ENCODE measurements around the gene GGT6.

- TF ChIP-seq CTCF (IDR thresholded peaks at IDR 0.05) (no peak), POLR2A (IDR thresholded peaks at IDR 0.05; ENCODE audit: low read depth) (no peak), EP300 (IDR thresholded peaks at IDR 0.05) (peak; percentile 34), POLR2AphosphoS5 (IDR thresholded peaks at IDR 0.05) (peak; percentile 76 to 85)
These were observed 38.6 kb upstream of the GGT6 start for GRCh38 chr17:4598776-4599504.
